ENCODE results near the gene DNAJA3. TPM values are rescaled to one million over a fixed set of nuclear protein-coding genes. Genes with fewer than 3 reads are reported as not detected.

The DNAJA3 gene
- total and polyA plus RNA-seq, 9 of the 15 experiments (the other 6 are each of a cell fraction or from before 2014, with no cell fraction given), result 8.1 to 105 (median 79.0) TPM

GRCh38 chr16:4425378-4426020 lies at the start of gene DNAJA3 (continued):
- peak; percentile 99 for TF ChIP-seq EP400 (IDR thresholded peaks at IDR 0.05)
- no peak for TF ChIP-seq ZFP30 (CRISPR knock-in tag; IDR thresholded peaks at IDR 0.05; ENCODE audit: borderline replicate concordance)
- no peak for TF ChIP-seq XRCC3 (IDR thresholded peaks at IDR 0.05)
- no peak for TF ChIP-seq HOXB6 (CRISPR knock-in tag; IDR thresholded peaks at IDR 0.05; ENCODE audit: borderline replicate concordance)
- TF ChIP-seq CHD7 (IDR thresholded peaks at IDR 0.05; ENCODE audit: low read depth, low read length), result no peak
- peak; percentile 99 for TF ChIP-seq ELF1 (tag; IDR thresholded peaks at IDR 0.05)
- TF ChIP-seq HNRNPK (IDR thresholded peaks at IDR 0.05; ENCODE audit: low read depth, low read length, poor library complexity, severe bottlenecking), result no peak
- no peak; the same call in 1 of the 2 replicates for TF ChIP-seq CTBP1 (IDR thresholded peaks at IDR 0.05; ENCODE audit: borderline replicate concordance)
- TF ChIP-seq, protein P1, sequence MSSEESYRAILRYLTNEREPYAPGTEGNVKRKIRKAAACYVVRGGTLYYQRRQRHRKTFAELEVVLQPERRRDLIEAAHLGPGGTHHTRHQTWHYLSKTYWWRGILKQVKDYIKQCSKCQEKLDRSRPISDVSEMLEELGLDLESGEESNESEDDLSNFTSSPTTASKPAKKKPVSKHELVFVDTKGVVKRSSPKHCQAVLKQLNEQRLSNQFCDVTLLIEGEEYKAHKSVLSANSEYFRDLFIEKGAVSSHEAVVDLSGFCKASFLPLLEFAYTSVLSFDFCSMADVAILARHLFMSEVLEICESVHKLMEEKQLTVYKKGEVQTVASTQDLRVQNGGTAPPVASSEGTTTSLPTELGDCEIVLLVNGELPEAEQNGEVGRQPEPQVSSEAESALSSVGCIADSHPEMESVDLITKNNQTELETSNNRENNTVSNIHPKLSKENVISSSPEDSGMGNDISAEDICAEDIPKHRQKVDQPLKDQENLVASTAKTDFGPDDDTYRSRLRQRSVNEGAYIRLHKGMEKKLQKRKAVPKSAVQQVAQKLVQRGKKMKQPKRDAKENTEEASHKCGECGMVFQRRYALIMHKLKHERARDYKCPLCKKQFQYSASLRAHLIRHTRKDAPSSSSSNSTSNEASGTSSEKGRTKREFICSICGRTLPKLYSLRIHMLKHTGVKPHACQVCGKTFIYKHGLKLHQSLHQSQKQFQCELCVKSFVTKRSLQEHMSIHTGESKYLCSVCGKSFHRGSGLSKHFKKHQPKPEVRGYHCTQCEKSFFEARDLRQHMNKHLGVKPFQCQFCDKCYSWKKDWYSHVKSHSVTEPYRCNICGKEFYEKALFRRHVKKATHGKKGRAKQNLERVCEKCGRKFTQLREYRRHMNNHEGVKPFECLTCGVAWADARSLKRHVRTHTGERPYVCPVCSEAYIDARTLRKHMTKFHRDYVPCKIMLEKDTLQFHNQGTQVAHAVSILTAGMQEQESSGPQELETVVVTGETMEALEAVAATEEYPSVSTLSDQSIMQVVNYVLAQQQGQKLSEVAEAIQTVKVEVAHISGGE (CRISPR knock-in tag; IDR thresholded peaks at IDR 0.05), result no peak; a peak in 2 of 6 replicates
- TF ChIP-seq NFYB (IDR thresholded peaks at IDR 0.05; ENCODE audit: extremely low read depth, insufficient read length), result no peak
